Right lobe of liver (tissue), 4 donors: ENCODE results near the gene PIEZO2.

Experiments used
- CTCF ChIP-seq, 4 donors: fragments of 200-600 bp in 3 of 4; fragments of 450-650 bp in 1 of 4; IDR thresholded peaks; one replicate each; pipeline versions ENCODE4 v1.5.1 to v1.8.0; 2016 to 2022; ENCODE audit warnings: antibody characterized with exemption in 4 of 4, mild to moderate bottlenecking in 2 of 4
- POLR2A ChIP-seq: fragments of 450-650 bp; IDR thresholded peaks from one replicate; pipeline ENCODE4 v1.6.1; 2017; ENCODE audit warnings: antibody characterized with exemption, mild to moderate bottlenecking
- donor health status: DM: no; HTN: no; CAD: no.
- donor health status: DM: no; HTN: no; CAD: no.
- donor health status: DM: no; HTN: yes; CAD: no.

- TF ChIP-seq CTCF (IDR thresholded peaks at IDR 0.05) (no peak), POLR2A (no peak)
These were observed 252.5 kb downstream of the PIEZO2 start for GRCh38 chr18:10896851-10897250.
